Coronary artery (tissue), 2 donors: Measurements from ENCODE around the gene GIT1.

Source experiments
- DNase-seq: peaks from one replicate; pipeline ENCODE4 v3.0.0-alpha.2; 2017; ENCODE audit warnings: low spot score
- H3K27ac ChIP-seq, 2 donors: fragments of 200-600 bp; sonication (generic); one replicate each; pipeline ENCODE4 v1.5.1; 2016 to 2019
- H3K4me3 ChIP-seq: fragments of 200-600 bp; sonication (generic); 2 replicates; pipeline ENCODE4 v1.5.1; 2016; ENCODE audit warnings: mild to moderate bottlenecking, moderate library complexity
- TF ChIP-seq, protein P1 (sequence below): fragments of 200-600 bp; sonication (generic); IDR thresholded peaks from one replicate; pipeline ENCODE4 v1.5.1; 2019; ENCODE audit warnings: antibody characterized with exemption

GIT1 gene

GRCh38 chr17:29592850-29593551 lies 3.6 kb upstream of the GIT1 start, which contains the start of gene ANKRD13B:
Gene ANKRD13B, plus strand, starts transcription at chr17:29593132. Its CDS starts 490 bp downstream, at chr17:29593622.
- H3K4me3 ChIP-seq: peak within 1 kb of the TSS; percentile 99
- H3K27ac ChIP-seq: peak within 1 kb of the TSS; percentile 71 to 96
- TF ChIP-seq, protein P1, sequence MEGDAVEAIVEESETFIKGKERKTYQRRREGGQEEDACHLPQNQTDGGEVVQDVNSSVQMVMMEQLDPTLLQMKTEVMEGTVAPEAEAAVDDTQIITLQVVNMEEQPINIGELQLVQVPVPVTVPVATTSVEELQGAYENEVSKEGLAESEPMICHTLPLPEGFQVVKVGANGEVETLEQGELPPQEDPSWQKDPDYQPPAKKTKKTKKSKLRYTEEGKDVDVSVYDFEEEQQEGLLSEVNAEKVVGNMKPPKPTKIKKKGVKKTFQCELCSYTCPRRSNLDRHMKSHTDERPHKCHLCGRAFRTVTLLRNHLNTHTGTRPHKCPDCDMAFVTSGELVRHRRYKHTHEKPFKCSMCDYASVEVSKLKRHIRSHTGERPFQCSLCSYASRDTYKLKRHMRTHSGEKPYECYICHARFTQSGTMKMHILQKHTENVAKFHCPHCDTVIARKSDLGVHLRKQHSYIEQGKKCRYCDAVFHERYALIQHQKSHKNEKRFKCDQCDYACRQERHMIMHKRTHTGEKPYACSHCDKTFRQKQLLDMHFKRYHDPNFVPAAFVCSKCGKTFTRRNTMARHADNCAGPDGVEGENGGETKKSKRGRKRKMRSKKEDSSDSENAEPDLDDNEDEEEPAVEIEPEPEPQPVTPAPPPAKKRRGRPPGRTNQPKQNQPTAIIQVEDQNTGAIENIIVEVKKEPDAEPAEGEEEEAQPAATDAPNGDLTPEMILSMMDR: no peak
- DNase-seq: no peak

DNA sequence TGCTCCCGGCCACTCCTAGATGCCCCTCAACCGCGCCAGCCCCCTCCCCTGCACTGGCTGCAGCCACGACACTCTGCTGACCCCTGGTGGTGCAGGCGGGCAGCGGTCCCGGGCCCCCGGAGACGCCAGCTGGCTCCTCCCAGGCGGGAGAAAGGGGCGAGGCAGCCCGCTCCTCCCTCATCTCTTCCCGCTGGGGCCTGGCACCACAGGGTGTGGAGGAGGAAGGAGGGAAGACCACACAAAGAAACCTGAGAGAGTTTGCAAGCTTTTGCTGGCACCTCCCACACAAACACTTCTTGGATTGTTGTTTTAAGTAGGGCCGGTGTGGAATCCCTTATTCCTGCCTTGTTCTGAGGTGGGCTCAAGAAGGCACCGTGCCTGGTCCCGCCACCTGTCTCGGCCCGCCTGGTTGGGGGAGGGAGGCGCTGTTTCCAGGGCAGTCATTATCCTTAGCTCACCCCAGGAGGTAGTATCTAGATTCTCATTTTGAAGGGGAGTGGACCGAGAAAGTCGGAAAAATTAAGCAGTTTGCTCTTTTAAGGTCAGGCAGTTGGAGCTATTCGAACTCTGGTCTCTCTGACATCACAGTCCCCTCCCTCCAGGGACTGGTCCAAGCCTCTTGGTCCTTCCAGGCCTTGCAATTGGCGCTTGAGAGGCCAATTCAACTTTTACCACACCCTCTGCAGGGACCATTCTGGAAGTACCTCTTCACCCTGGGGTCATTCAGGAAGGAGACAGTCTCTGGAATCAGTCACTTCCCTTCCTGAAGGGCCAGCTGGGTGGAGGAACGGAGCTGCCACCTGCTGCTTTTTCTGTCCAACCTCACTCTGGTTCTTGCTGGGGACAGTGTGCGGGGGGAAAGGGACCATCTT lies 2.5 kb upstream of the GIT1 start:
- H3K4me3 ChIP-seq: peak overlapping the region; percentile 99
- TF ChIP-seq, protein P1: peak; percentile 92
- peak overlapping the region; percentile 71 to 96 for H3K27ac ChIP-seq
- DNase-seq: peak; percentile 91

GRCh38 chr17:29591146-29591736 lies 1.8 kb upstream of the GIT1 start:
- DNase-seq: no peak
- TF ChIP-seq, protein P1: no peak
- peak overlapping the region; percentile 71 to 96 for H3K27ac ChIP-seq
- peak overlapping the region; percentile 99 for H3K4me3 ChIP-seq

GRCh38 chr17:29590411-29591145 lies 1.1 kb upstream of the GIT1 start:
- Histone ChIP-seq H3K4me3 (peak overlapping the region; percentile 99), H3K27ac (peak overlapping the region; percentile 71 to 96)
- no peak for DNase-seq
- TF ChIP-seq, protein P1: no peak

DNA sequence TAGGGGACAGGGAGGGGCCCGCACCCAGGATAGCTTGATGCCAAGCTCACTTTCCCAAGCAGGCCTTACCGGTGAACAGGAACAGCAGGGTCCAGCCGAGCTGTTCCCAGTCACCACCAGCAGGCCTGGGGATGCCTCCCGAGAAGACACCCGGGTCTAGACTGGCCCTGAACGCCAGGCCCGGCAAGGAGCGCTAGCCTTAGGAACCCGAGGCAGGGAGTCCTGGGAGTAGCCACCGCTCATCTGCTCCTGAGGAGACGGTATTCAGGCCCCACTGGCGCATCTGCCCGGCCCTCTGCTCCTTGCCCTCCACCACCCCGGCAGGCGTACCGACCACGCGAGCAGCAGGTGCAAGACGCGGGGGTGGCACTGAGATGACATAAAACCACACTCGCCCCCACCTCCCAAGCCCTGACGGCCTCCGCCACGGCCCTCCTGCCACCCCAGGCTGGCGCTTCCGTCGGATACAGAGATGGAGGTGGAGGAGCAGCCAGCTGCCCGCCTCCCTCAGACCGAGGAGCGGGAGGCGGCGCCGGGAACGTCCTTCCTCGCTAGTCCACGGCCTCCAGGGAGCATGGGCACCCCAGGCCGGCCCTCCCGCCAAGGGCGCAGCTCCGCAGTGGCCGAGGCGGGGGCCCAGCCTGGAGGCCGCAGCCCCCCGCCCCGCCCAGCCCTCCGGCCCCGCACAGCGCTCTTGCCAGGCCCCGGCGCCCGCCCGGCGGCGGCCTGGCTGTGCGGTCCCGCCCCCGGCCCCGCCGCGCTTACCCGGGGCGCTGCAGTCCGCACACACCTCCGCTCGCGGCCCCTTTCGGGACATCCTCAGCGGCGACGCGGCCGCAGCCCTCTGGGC lies 661 bp downstream of the GIT1 start:
- DNase-seq: no peak
- H3K4me3 ChIP-seq: peak overlapping the region; percentile 99
- TF ChIP-seq, protein P1: no peak
- H3K27ac ChIP-seq: peak overlapping the region; percentile 74 to 96
